SK-N-SH (cell line): Measurements from ENCODE around the gene NTMT1.

Experiments
- CHD2 ChIP-seq: fragments of 150-350 bp; IDR thresholded peaks from 2 replicates; pipeline ENCODE4 v1.6.1; 2018; ENCODE audit warnings: low read length; ENCODE audit not compliant: partially characterized antibody
- CTCF ChIP-seq: fragments of 200-600 bp; sonication (generic); IDR thresholded peaks from 2 replicates; pipeline ENCODE4 v1.6.1; 2017; ENCODE audit warnings: antibody characterized with exemption, mild to moderate bottlenecking, moderate library complexity
- EP300 ChIP-seq, 2 experiments: IDR thresholded peaks; 2 replicates each; pipeline versions ENCODE4 v1.4.0 to v1.6.1; 2012; ENCODE audit warnings: borderline replicate concordance in 1 of 2, low read depth in 1 of 2, low read length in 1 of 2
- EZH2phosphoT487 ChIP-seq: fragments of 200-600 bp; sonication (generic); IDR thresholded peaks from 2 replicates; pipeline ENCODE4 v1.6.1; 2017; ENCODE audit warnings: low read depth, mixed run types, mild to moderate bottlenecking, antibody characterized with exemption, moderate library complexity, borderline replicate concordance
- GABPA ChIP-seq: IDR thresholded peaks from 2 replicates; pipeline ENCODE4 v1.4.0; 2012; ENCODE audit warnings: low read depth, mild to moderate bottlenecking
- MXI1 ChIP-seq: IDR thresholded peaks from 2 replicates; pipeline ENCODE4 v1.6.1; 2012; ENCODE audit warnings: mild to moderate bottlenecking, low read depth, low read length, improper control_type of control experiment
- REST ChIP-seq: IDR thresholded peaks from 2 replicates; pipeline ENCODE4 v1.6.1; 2012; ENCODE audit warnings: mild to moderate bottlenecking, low read depth, low read length, moderate library complexity
- RFX5 ChIP-seq: IDR thresholded peaks from 2 replicates; pipeline ENCODE4 v1.6.1; 2012; ENCODE audit warnings: mild to moderate bottlenecking, improper control_type of control experiment, low read length
- USF2 ChIP-seq: fragments of 150-350 bp; IDR thresholded peaks from 2 replicates; pipeline ENCODE4 v1.6.1; 2017; ENCODE audit warnings: antibody characterized with exemption, low read length, low read depth, borderline replicate concordance
- YY1 ChIP-seq: IDR thresholded peaks from 2 replicates; pipeline ENCODE4 v1.4.0; 2012; ENCODE audit warnings: low read depth, mild to moderate bottlenecking

GRCh38 chr9:129595311-129595741, 30.6 kb upstream of the NTMT1 start:
- TF ChIP-seq CTCF (no peak), CHD2 (no peak), USF2 (no peak), EP300 (IDR thresholded peaks at IDR 0.05; ENCODE audit: borderline replicate concordance in 1 of 2, low read depth in 1 of 2, low read length in 1 of 2) (no peak), MXI1 (no peak), GABPA (no peak), RFX5 (no peak), EZH2phosphoT487 (no peak), YY1 (no peak), REST (no peak)
